Erythroblast (primary cell): ENCODE data around the gene RGS7.
"Not testable (repeated sequence)": the region's sequence is repeated elsewhere in the genome, so short reads cannot be mapped to it uniquely, and the experiment has no call there.

Experiments used
- GATA1 ChIP-seq: IDR thresholded peaks from 2 replicates; pipeline ENCODE4 v1.6.1; 2011; ENCODE audit warnings: low read depth, mild to moderate bottlenecking, control low read depth, low read length, moderate library complexity
- POLR2A ChIP-seq: IDR thresholded peaks from 2 replicates; pipeline ENCODE4 v1.6.1; 2011; ENCODE audit warnings: mild to moderate bottlenecking, low read length

DNA sequence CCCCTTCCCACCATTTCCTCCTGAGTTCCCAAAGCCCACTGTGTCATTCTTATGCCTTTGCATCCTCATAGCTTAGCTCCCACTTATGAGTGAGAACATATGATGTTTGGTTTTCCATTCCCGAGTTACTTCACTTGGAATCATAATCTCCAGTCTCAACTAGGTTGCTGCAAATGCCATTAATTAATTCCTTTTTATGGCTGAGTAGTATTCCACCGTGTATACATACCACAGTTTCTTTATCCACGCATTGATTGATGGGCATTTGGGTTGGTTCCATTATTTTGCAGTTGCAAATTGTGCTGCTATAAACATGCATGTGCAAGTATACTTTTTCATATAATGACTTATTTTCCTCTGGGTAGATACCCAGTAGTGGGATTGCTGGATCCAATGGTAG, 622.3 kb downstream of the RGS7 start:
- TF ChIP-seq POLR2A, GATA1: not testable (repeated sequence)
